ENCODE results near the gene RCAN2.

Gene RCAN2

GRCh38 chr6:46325561-46326530 is 165.4 kb downstream of the RCAN2 start:
- TF ChIP-seq TAF1 (IDR thresholded peaks at IDR 0.05; ENCODE audit: borderline replicate concordance, insufficient read depth, low read length) (no peak), FOXP2 (optimal IDR thresholded peaks at IDR 0.05; ENCODE audit: borderline replicate concordance, extremely low read depth, extremely low read length, insufficient read depth) (no peak), POLR2AphosphoS5 (IDR thresholded peaks at IDR 0.05; ENCODE audit: low read depth, low read length) (no peak), REST (IDR thresholded peaks at IDR 0.05; ENCODE audit: insufficient read depth in 1 of 2, low read depth in 2 of 2, low read length in 2 of 2) (no peak), SIN3A (IDR thresholded peaks at IDR 0.05; ENCODE audit: borderline replicate concordance, insufficient read depth, low read length) (no peak)

- TF ChIP-seq POLR2AphosphoS5 (IDR thresholded peaks at IDR 0.05; ENCODE audit: low read depth, low read length) (no peak), TAF1 (IDR thresholded peaks at IDR 0.05; ENCODE audit: borderline replicate concordance, insufficient read depth, low read length) (no peak), FOXP2 (optimal IDR thresholded peaks at IDR 0.05; ENCODE audit: borderline replicate concordance, extremely low read depth, extremely low read length, insufficient read depth) (no peak), SIN3A (IDR thresholded peaks at IDR 0.05; ENCODE audit: borderline replicate concordance, insufficient read depth, low read length) (no peak), REST (IDR thresholded peaks at IDR 0.05; ENCODE audit: insufficient read depth in 1 of 2, low read depth in 2 of 2, low read length in 2 of 2) (no peak)
These were observed 166.5 kb downstream of the RCAN2 start for GRCh38 chr6:46324706-46325105.

- no peak for TF ChIP-seq FOXP2 (optimal IDR thresholded peaks at IDR 0.05; ENCODE audit: borderline replicate concordance, extremely low read depth, extremely low read length, insufficient read depth)
- TF ChIP-seq REST (IDR thresholded peaks at IDR 0.05; ENCODE audit: insufficient read depth in 1 of 2, low read depth in 2 of 2, low read length in 2 of 2) = no peak
- no peak for TF ChIP-seq TAF1 (IDR thresholded peaks at IDR 0.05; ENCODE audit: borderline replicate concordance, insufficient read depth, low read length)
These were observed 167.2 kb downstream of the RCAN2 start for GRCh38 chr6:46323966-46324622.

GRCh38 chr6:46323312-46323965 is 167.8 kb downstream of the RCAN2 start:
- TF ChIP-seq FOXP2 (optimal IDR thresholded peaks at IDR 0.05; ENCODE audit: borderline replicate concordance, extremely low read depth, extremely low read length, insufficient read depth) (no peak), POLR2AphosphoS5 (IDR thresholded peaks at IDR 0.05; ENCODE audit: low read depth, low read length) (no peak), REST (IDR thresholded peaks at IDR 0.05; ENCODE audit: insufficient read depth in 1 of 2, low read depth in 2 of 2, low read length in 2 of 2) (no peak), TAF1 (IDR thresholded peaks at IDR 0.05; ENCODE audit: borderline replicate concordance, insufficient read depth, low read length) (no peak), SIN3A (IDR thresholded peaks at IDR 0.05; ENCODE audit: borderline replicate concordance, insufficient read depth, low read length) (no peak)

Measured in PFSK-1 (cell line).